T-cell (primary cell): ENCODE results near the gene ATAD2B. TPM values are rescaled to one million over a fixed set of nuclear protein-coding genes. Genes with fewer than 3 reads are reported as not detected.
"Not testable (repeated sequence)": the region's sequence is repeated elsewhere in the genome, so short reads cannot be mapped to it uniquely, and the experiment has no call there.

Source experiments
- ATAC-seq, 4 experiments: fragments of 200-7000 bp in 3 of 4; fragments of 150-1000 bp in 1 of 4; cut with Tn5 transposase; replicated peaks in 1 of 4; 1 replicate in 3 of 4; 2 replicates in 1 of 4; pipeline ENCODE4 v1.10.0; 2021; ENCODE audit warnings: moderate library complexity in 3 of 4, mild to moderate bottlenecking in 2 of 4, moderate number of reproducible peaks in 1 of 4
- CTCF ChIA-PET, 2 donors: fragments of 300-600 bp; sonication (Branson Sonifier 250); formaldehyde crosslinking; loops; one replicate each; lab custom pipeline; 2022; ENCODE audit warnings: antibody characterized with exemption in 2 of 2; lab: Charles Lee
- POLR2A ChIA-PET, 2 donors: fragments of 300-600 bp; sonication (Branson Sonifier 250); formaldehyde crosslinking; loops; one replicate each; lab custom pipeline; 2022; ENCODE audit warnings: antibody characterized with exemption in 2 of 2; lab: Charles Lee
- DNase-seq, 35 experiments: peaks; one replicate each; pipeline versions ENCODE4 v3.0.0 to v3.0.0-alpha.2; 2013 to 2023
- H3K27ac ChIP-seq: one replicate; pipeline ENCODE4 v1.5.1; 2013; ENCODE audit warnings: low read length
- H3K27me3 ChIP-seq, 2 experiments: replicated peaks in 1 of 2; 1 replicate in 1 of 2; 2 replicates in 1 of 2; pipeline versions ENCODE4 v1.6.1 to v1.7.0; 2013; ENCODE audit warnings: low read length in 1 of 2, mixed read lengths in 1 of 2; ENCODE audit not compliant: control insufficient read depth in 2 of 2, insufficient read depth in 2 of 2; ENCODE audit errors: extremely low read depth in 1 of 2
- H3K36me3 ChIP-seq, 2 donors: 1 replicate in 1 of 2; 2 replicates in 1 of 2; pipeline versions ENCODE4 v1.6.1 to v1.7.0; 2013; ENCODE audit warnings: low read length in 1 of 2; ENCODE audit not compliant: control insufficient read depth in 2 of 2, insufficient read depth in 1 of 2; ENCODE audit errors: extremely low read depth in 1 of 2
- H3K4me1 ChIP-seq, 2 experiments: 1 replicate in 1 of 2; 2 replicates in 1 of 2; pipeline versions ENCODE4 v1.6.1 to v1.7.0; 2013; ENCODE audit warnings: low read length in 2 of 2, mixed read lengths in 1 of 2; ENCODE audit not compliant: insufficient read depth in 2 of 2, control insufficient read depth in 1 of 2; ENCODE audit errors: extremely low read depth in 1 of 2
- H3K4me3 ChIP-seq, 2 donors: 1 replicate in 1 of 2; 2 replicates in 1 of 2; pipeline versions ENCODE4 v1.5.1 to v1.7.0; 2013; ENCODE audit warnings: mild to moderate bottlenecking in 2 of 2, low read length in 1 of 2, moderate library complexity in 1 of 2; ENCODE audit not compliant: control insufficient read depth in 1 of 2; ENCODE audit errors: extremely low read depth in 1 of 2
- H3K9me3 ChIP-seq: 2 replicates; pipeline ENCODE4 v1.7.0; 2013
- H3K27ac Mint-ChIP-seq, 2 donors: one replicate each; pipeline ENCODE4 v1.8.0; 2020 to 2021; ENCODE audit warnings: mild to moderate bottlenecking in 2 of 2, mixed read lengths in 2 of 2
- H3K27me3 Mint-ChIP-seq, 2 donors: one replicate each; pipeline ENCODE4 v1.8.0; 2021 to 2022; ENCODE audit warnings: mixed read lengths in 2 of 2
- H3K36me3 Mint-ChIP-seq: one replicate; pipeline ENCODE4 v1.8.0; 2021; ENCODE audit warnings: mixed read lengths
- H3K4me1 Mint-ChIP-seq, 3 donors: one replicate each; pipeline ENCODE4 v1.8.0; 2020 to 2022; ENCODE audit warnings: mixed read lengths in 3 of 3, mild to moderate bottlenecking in 1 of 3
- H3K4me3 Mint-ChIP-seq, 3 donors: one replicate each; pipeline ENCODE4 v1.8.0; 2020 to 2022; ENCODE audit warnings: mild to moderate bottlenecking in 3 of 3, mixed read lengths in 3 of 3, moderate library complexity in 3 of 3
- H3K9me3 Mint-ChIP-seq, 3 donors: one replicate each; pipeline ENCODE4 v1.8.0; 2020 to 2022; ENCODE audit warnings: mixed read lengths in 3 of 3
- WGBS: methylation state at CpG from one replicate; pipeline ENCODE4 v1.1.5; 2013; ENCODE audit warnings: missing lambda C conversion rate; ENCODE audit not compliant: insufficient coverage; 5-methylcytosine and 5-hydroxymethylcytosine counted together
- total RNA-seq, 35 experiments: library from RNA in 6 of 35; stranded (reverse) in 6 of 35; fragments of 120-200 nt in 1 of 35; gene quantifications; one replicate each; pipeline versions ENCODE4 v1.2.1 to v1.2.4 and lab custom pipeline; 2013 to 2026

Gene ATAD2B
- total RNA-seq, 5 donors from 2014 or later (not counting 1 experiment from before 2014, with no cell fraction given), result 33.9 to 49.3 (median 40.6) TPM

GRCh38 chr2:23745726-23746105 is 181.2 kb downstream of the ATAD2B start:
- no peak overlapping the region for H3K4me3 Mint-ChIP-seq
- Histone ChIP-seq H3K4me3 (no peak overlapping the region), H3K4me1 (no peaks in the 10 kb centered on the region), H3K27me3 (no peaks in the 10 kb centered on the region), H3K27ac (no peak overlapping the region), H3K9me3 (no peaks in the 10 kb centered on the region), H3K36me3 (peaks cover 0 to 4% of the 10 kb centered on the region in 2 donors)
- no peaks in the 10 kb centered on the region for H3K9me3 Mint-ChIP-seq
- DNase-seq (no peak), ATAC-seq (no peak)
- H3K4me1 Mint-ChIP-seq, result peaks cover 0 to 10% (median 0%) of the 10 kb centered on the region in 3 donors
- CTCF ChIA-PET, result no interaction called here
- H3K27me3 Mint-ChIP-seq, result no peaks in the 10 kb centered on the region
- H3K27ac Mint-ChIP-seq, result no peak overlapping the region
- POLR2A ChIA-PET, result no interaction called here
- H3K36me3 Mint-ChIP-seq, result peaks cover 40% of the 10 kb centered on the region

- H3K27me3 Mint-ChIP-seq, result no peaks in the 10 kb centered on the region
- no peaks in the 10 kb centered on the region for H3K9me3 Mint-ChIP-seq
Observed at GRCh38 chr2:23745068-23745725, 181.7 kb downstream of the ATAD2B start.

GRCh38 chr2:23736783-23737182 is 190.1 kb downstream of the ATAD2B start:
- H3K27me3 ChIP-seq, H3K4me3 ChIP-seq, DNase-seq, H3K4me1 ChIP-seq, H3K27me3 Mint-ChIP-seq, H3K9me3 Mint-ChIP-seq, ATAC-seq, H3K4me3 Mint-ChIP-seq, H3K4me1 Mint-ChIP-seq, H3K27ac ChIP-seq, CTCF ChIA-PET, H3K9me3 ChIP-seq, H3K27ac Mint-ChIP-seq, POLR2A ChIA-PET: not testable (repeated sequence)
- 97% methylated on average over 5 of the region's 9 CpGs for WGBS
- peaks cover 62% of the 10 kb centered on the region for H3K36me3 Mint-ChIP-seq
- H3K36me3 ChIP-seq, result peaks cover 0 to 13% of the 10 kb centered on the region in 2 donors

More at GRCh38 chr2:23745068-23745725, 181.7 kb downstream of the ATAD2B start:
- Histone ChIP-seq H3K27ac (no peak overlapping the region), H3K4me1 (no peaks in the 10 kb centered on the region), H3K27me3 (no peaks in the 10 kb centered on the region), H3K4me3 (no peak overlapping the region), H3K9me3 (no peaks in the 10 kb centered on the region), H3K36me3 (peaks cover 0 to 2% of the 10 kb centered on the region in 2 donors)
- POLR2A ChIA-PET, result no interaction called here
- Mint-ChIP-seq H3K36me3 (peaks cover 41% of the 10 kb centered on the region), H3K4me1 (peaks cover 0 to 10% (median 0%) of the 10 kb centered on the region in 3 donors), H3K4me3 (no peak overlapping the region), H3K27ac (no peak overlapping the region)
- DNase-seq (no peak), ATAC-seq (no peak)
- CTCF ChIA-PET, result no interaction called here
- 100% methylated on average over 1 of the region's 8 CpGs for WGBS

GRCh38 chr2:23734416-23734815 is 192.5 kb downstream of the ATAD2B start:
- Histone ChIP-seq H3K27ac (no peak overlapping the region), H3K4me3 (no peak overlapping the region), H3K9me3 (no peaks in the 10 kb centered on the region), H3K27me3 (no peaks in the 10 kb centered on the region), H3K4me1 (no peaks in the 10 kb centered on the region), H3K36me3 (peaks cover 0 to 13% of the 10 kb centered on the region in 2 donors)
- CTCF ChIA-PET, result no interaction called here
- H3K27me3 Mint-ChIP-seq, result no peaks in the 10 kb centered on the region
- POLR2A ChIA-PET, result no interaction called here
- H3K36me3 Mint-ChIP-seq, result peaks cover 65% of the 10 kb centered on the region
- H3K4me3 Mint-ChIP-seq, result no peak overlapping the region
- 100% methylated on average over 2 of the region's 3 CpGs for WGBS
- peaks cover 0 to 8% (median 3%) of the 10 kb centered on the region in 3 donors for H3K9me3 Mint-ChIP-seq
- peaks cover 0 to 2% (median 0%) of the 10 kb centered on the region in 3 donors for H3K4me1 Mint-ChIP-seq
- DNase-seq, result no peak
- ATAC-seq, result no peak
- H3K27ac Mint-ChIP-seq, result no peak overlapping the region

- H3K4me1 Mint-ChIP-seq, H3K4me3 ChIP-seq, H3K4me1 ChIP-seq, DNase-seq, CTCF ChIA-PET, H3K27ac Mint-ChIP-seq, H3K27ac ChIP-seq, H3K9me3 ChIP-seq, ATAC-seq, H3K27me3 Mint-ChIP-seq, H3K4me3 Mint-ChIP-seq, H3K27me3 ChIP-seq, POLR2A ChIA-PET: not testable (repeated sequence)
- Mint-ChIP-seq H3K36me3 (peaks cover 79% of the 10 kb centered on the region), H3K9me3 (peaks cover 8 to 33% (median 15%) of the 10 kb centered on the region in 3 donors)
- 100% methylated on average over 1 of the region's 3 CpGs for whole genome bisulfite sequencing
- peaks cover 0 to 16% of the 10 kb centered on the region in 2 donors for H3K36me3 ChIP-seq
Observed at GRCh38 chr2:23723029-23723428, 203.9 kb downstream of the ATAD2B start.

- Mint-ChIP-seq H3K36me3 (peaks cover 78% of the 10 kb centered on the region), H3K4me3 (no peak overlapping the region)
Observed at GRCh38 chr2:23722255-23722654, 204.7 kb downstream of the ATAD2B start.

More at GRCh38 chr2:23722255-23722654, 204.7 kb downstream of the ATAD2B start:
- Histone ChIP-seq H3K4me3 (no peak overlapping the region), H3K27ac (no peak overlapping the region), H3K9me3 (no peaks in the 10 kb centered on the region), H3K36me3 (peaks cover 0 to 16% of the 10 kb centered on the region in 2 donors), H3K27me3 (no peaks in the 10 kb centered on the region), H3K4me1 (no peaks in the 10 kb centered on the region)
- ChIA-PET POLR2A (interaction anchor here in 1 of 2 donors (0.7 kb wide), 1 partner anchor 23 kb away, joined by 4 read pairs; no protein-coding TSS in a partner anchor), CTCF (interaction anchor here in 1 of 2 donors (0.5 kb wide), 1 partner anchor 189 kb away, joined by 4 read pairs; no protein-coding TSS in a partner anchor)
- Mint-ChIP-seq H3K27ac (no peak overlapping the region), H3K27me3 (no peaks in the 10 kb centered on the region), H3K9me3 (peaks cover 8 to 33% (median 15%) of the 10 kb centered on the region in 3 donors), H3K4me1 (peaks cover 0 to 6% (median 0%) of the 10 kb centered on the region in 3 donors)
- no peak for DNase-seq
- no peak for ATAC-seq
- no CpG with 5 or more reads among the region's 3 CpGs for WGBS
